Limb (tissue), 2 donors: ENCODE data around the gene C16orf86.

ENCODE experiments used
- DNase-seq, 2 donors: peaks; one replicate each; pipeline ENCODE4 v3.0.0-alpha.2; 2016; ENCODE audit errors: extremely low spot score in 2 of 2

Gene C16orf86

GRCh38 chr16:67665598-67665997 is 1.0 kb upstream of the C16orf86 start:
- no peak for DNase-seq

- peak in 1 of 2 donors; percentile 62 for DNase-seq
Observed at GRCh38 chr16:67666032-67666551, 522 bp upstream of the C16orf86 start.

DNA sequence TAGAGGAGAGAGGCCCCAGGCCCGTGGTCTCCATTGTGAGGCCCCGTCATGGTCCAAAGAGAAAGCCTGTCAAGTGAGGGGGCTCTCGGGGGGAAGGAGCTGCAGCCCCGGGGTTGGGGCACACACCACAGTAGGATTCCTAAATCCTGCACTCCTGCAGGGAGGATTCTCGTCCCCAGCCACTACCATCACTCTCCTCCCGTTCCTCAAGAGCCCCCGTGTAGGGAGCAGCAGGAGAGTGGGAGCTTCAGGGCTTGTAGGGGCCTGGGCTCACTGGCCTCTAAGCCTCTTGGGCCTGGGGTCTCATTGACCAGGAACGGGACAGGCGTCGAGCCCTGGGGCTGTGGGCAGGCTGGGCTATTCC is 821 bp downstream of the C16orf86 start:
- DNase-seq, result no peak

DNA sequence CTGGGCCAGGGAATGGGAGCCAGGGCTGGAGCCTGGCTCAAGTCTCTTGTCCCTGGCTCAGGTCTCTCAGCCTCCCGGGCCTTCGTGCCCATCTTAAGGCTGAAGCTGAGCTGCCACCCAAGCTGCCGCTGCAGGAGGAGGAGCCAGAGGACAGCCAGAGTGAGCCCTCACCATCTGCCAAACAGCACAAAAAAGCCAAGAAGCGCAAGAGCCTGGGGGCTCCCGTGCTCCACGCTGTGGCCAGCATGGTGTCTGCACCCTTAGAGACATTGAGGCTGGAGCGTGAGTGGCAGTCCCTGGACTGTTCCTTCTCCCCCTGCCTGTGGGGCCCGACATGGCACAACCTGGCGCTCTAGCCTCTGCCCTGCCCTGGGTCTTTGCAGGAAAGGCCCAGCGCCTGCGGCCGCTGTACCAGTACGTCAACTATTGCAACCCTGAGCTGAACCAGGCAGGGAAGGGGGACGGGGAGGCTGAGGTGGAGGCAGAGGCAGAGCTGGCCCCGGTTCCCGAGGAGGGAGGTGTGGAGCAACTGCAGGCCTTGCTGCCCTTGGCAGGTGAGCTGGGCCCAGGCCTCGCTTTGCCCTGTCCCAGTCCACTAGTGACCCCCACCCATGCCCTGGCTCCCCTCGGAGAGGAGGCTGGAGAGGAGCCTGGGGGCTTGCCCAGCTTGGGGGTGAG is 1.3 kb downstream of the C16orf86 start:
- DNase-seq, result peak; percentile 86

- no peak for DNase-seq
Observed at GRCh38 chr16:67668495-67669157, 2.0 kb downstream of the C16orf86 start.

- no peak for DNase-seq
Observed at GRCh38 chr16:67669499-67670101, 3.0 kb downstream of the C16orf86 start.

GRCh38 chr16:67672306-67672705 is 5.7 kb downstream of the C16orf86 start:
- DNase-seq, result no peak

GRCh38 chr16:67672739-67673662 is 6.4 kb downstream of the C16orf86 start:
- DNase-seq, result peak in 1 of 2 donors; percentile 65

DNA sequence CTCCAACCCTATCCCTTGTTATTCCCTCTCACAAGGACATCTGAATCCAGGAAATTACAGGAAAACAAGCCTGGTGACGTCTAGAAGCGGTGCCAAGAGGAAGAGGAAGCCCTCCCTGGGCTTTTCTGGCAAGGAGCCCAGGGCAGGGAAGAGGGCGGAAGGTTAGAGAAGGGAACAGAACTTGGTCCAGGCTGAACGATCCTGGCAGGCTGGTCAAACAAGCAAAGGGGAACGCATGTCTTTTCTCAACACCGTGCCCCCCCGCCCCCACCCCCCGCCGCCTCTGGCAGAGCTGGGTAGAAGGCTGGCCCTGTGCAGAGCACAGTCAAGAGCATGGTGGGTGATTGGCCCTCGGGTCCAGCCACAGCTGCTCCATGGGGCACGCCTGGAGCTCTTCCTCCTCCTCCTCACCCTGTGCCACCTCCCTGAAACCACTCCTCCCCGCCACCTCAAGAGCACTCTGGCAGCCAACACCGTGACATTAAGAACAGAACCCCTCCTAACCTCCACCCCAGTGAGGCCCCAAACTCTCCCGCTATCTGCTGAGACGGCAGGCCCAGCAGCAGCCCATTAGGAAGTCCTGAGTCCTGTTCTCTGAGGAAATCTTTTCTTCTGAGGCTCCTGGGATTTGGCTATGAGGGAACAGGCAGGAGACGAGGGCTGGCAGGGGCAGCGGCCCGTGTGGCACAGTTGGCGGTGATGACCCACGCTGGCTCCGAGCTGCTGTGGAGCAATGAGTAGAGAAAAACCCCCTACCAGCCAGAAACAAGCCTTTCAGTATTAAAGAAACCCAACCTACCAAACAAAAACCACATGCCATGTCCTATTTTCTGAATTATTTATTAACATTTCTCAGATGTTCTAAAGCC is 7.3 kb downstream of the C16orf86 start:
- DNase-seq, result no peak

- no peak for DNase-seq
Observed at GRCh38 chr16:67674851-67675578, 8.4 kb downstream of the C16orf86 start.

DNA sequence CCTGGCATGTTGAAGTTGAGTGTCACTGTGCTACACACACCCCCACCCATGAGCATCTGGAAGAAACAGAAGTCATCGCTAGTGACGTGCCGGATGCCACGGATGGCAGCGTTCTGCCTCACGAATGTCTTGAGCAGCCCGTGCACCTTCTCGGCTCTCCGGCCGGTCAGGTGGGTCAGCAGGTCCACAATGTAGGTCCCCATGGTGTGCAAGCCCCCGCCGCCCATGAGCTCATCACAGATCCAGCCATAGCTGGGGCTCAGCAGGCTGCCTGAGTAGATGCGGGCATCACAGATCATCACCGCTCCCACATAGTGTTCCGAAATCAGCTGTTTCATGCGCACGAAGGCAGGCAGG is 8.9 kb downstream of the C16orf86 start:
- no peak for DNase-seq

DNA sequence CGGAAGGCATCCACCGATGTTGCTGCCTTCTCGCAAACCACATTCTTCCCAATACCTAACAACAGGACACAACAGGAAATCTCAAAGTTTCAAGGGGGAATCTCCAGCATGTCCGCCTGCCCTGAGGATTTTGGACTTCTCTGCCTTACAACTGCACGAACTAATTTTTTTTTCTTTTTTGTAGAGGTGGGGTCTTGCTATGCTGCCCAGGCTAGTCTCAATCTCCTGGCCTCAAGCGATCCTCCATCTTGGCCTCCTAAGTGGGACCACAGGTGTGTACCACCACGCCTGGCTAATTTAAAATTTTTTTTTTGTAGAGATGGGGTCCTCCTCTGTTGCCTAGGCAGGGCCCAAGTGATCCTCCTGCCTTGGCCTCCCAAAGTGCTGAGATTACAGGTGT is 9.4 kb downstream of the C16orf86 start:
- DNase-seq, result no peak

DNA sequence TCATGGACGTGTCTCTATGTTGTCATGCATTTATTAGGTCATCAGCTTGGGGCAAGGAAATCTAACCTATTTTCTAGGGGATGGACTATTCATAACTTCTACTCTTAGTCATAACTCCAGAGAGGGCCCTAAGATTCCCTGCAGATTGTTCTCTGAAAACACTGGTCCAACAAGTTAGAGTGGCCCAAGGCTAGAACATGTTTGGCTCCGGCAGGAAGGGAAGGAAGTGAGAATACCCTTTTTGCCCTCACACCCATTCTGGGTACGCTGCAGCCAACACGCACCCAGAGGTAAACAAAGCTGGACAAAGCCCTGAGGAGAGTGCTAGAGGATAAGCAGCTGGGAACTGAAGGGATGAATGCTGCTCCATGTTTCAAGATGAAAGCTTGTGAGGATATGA is 9.9 kb downstream of the C16orf86 start:
- no peak for DNase-seq

- DNase-seq, result no peak
Observed at GRCh38 chr16:67676939-67677338, 10.3 kb downstream of the C16orf86 start.

DNA sequence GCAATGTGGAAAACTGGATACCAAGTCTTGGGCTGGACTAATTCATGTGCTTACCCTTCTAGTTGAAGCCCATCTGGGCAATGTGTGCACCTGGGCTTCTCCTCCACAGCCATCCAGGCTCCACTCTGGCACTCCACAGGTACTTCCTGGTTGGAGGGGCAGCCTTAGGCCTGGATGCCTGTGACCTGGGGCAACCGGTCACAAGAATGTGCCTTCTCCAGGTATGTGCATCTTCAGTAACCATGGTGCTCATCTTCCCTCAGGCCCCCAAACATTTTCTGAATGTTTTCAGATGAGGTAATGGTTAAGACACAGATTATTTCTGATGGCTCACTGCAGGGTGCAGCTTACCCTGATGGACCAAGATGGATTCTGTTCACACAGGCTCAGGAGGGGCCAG is 11.1 kb downstream of the C16orf86 start:
- no peak for DNase-seq

DNA sequence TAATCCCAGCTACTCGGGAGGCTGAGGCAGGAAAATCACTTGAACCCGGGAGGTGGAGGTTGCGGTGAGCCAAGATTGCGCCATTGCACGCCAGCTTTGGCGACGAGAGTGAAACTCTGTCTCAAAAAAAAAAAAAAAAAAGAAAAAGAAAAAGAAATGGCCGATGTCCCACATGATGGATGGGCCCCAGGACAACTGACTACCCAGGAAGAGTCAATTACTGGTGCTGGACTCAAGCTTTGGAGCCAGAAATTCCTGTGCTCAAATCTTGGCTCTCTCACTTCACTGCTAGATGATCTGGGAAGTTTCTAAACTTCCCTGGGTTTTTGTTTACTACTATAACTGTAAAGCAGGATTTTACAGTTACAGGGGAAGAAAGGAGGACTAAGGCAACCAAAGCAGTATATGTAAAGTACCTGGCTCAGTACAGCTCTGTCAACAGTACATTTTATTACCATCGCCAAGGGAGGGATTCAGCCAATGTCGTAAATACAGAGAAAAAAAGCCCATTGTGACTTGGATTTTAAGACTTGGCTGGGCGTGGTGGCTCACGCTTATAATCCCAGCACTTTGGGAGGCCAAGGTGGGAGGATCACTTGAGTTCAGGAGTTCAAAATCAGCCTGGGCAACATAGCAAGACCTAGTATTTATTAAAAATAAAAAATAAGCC is 11.9 kb downstream of the C16orf86 start:
- no peak for DNase-seq

DNA sequence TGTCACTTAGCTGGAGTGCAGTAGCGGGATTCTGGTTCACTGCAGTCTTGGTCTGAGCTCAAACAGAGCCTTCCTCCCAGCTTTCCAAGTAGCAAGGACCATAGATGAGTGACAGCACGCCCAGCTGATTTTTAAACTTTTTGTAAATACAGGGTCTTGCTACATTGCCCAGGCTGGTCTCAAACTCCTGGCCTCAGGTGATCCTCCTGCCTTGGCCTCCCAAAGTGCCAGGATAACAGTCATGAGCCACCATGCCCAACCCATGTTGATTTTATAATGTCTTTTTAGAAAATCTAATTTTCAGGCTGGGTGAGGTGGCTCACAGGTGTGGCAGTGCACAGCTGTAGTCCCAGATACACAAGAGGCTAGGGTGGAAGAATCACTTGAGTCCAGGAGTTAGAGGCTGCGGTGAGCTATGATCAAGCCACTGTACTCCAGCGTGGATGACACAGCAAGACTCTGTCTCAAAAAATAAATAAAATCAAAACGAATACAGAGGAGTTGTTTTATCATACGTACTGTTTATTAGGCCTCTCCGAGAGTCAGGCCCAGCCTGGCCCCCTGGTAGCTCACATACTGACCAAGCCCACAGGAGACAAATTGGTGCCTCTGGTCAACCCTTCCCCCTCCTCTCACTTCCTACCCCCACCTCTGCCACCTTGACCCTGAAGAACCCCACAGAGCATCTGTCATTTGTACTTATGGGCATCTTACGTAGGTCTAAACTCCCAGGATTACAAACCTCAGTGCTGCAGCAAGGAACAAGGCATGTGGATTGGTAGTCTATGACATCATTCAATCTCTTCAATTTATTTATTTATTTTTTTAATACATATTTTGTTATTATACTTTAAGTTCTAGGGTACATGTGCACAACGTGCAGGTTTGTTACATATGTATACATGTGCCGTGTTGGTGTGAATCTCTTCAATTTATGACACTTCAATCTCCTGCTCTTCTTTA is 13.6 kb downstream of the C16orf86 start:
- DNase-seq, result no peak

DNA sequence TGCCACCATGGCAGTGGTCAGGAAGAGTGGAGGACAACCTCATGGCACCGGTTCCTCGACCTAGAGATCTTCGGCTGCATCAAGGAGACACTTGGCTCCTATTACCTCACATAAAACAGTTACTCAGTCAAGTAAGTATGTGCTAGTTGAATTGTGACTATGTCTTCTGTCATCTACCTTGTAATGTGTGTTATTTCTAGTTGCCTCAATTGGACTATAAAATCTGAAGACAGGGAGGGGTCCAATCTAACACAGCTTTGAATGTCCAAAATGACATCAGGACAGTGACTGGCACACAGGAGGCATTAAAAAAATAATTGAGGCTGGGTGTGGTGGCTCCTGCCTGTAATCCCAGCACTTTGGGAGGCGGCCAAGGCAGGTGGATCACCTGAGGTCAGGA is 17.2 kb downstream of the C16orf86 start:
- no peak for DNase-seq
